Measurements from ENCODE around the gene RDH12.
"Not testable (repeated sequence)": the region's sequence is repeated elsewhere in the genome, so short reads cannot be mapped to it uniquely, and the experiment has no call there.

RDH12 gene

DNA sequence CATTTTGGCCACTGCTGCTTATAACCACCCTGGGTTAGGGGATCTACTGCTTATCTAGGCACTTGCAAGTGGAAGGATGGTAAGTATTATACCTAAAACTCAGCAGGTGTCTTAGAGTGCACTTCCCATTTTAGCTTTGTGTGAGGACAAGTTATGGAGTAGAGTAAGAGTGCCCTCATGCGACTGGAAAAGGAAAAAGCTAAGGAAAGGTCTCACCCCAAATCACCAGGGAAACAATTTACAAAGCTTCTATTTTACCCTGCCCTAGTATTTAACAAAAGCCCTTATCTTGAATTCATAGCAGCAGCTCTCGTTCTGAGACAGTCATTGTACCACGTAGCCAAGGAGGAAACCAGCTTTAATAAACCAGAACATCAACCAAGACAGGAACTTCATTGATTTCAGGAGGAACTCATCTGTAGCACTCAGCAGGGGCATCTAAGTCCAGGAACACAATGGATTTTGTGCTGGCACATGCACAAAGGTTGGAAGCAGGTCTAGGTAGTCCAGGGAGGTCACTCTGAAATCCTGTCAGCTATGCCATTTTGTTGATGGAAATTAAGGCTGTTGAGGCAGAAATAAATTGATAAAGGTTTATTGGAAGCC, 2.9 kb downstream of the RDH12 start:
- DNase-seq (ENCODE audit: low read depth, low spot score): peak; percentile 29

DNA sequence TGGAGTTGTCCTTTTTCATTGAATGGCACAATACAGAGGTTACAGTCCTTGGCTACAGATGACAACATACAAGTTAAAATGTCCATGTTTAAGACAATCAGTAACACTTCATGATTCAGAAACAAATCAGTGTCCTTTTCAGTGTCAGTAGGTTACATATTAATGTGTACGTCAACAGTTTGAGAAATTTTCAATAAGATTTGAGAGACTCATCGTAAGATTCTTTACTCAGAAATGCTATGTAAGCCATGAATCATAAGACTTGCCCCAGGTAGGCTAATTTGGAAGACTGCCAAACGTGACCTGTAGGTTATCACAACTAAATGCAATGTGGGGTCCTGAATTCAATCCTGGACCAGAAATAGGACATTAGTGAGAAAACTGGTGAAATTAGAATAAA, 3.5 kb downstream of the RDH12 start:
- DNase-seq (ENCODE audit: low read depth, low spot score): no peak

DNA sequence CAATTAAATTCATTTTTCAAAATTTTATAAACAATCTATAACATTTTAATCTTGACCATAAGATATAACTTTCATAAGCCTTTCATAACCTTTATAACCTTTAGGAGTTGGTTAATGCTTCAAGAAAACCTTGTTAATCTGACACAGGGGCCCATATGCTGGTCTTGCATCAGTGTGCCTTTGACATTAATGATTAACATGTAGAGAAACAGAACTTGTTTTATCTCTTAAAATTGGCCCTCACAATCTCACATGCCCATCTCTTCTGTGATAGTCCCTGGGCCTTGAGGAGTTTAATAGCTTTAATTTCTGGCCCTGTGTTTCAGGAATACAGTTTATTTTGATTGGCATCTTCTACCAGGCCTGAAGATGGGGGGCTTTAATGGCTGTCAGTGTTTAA, 7.7 kb downstream of the RDH12 start:
- DNase-seq (ENCODE audit: low read depth, low spot score): not testable (repeated sequence)

DNA sequence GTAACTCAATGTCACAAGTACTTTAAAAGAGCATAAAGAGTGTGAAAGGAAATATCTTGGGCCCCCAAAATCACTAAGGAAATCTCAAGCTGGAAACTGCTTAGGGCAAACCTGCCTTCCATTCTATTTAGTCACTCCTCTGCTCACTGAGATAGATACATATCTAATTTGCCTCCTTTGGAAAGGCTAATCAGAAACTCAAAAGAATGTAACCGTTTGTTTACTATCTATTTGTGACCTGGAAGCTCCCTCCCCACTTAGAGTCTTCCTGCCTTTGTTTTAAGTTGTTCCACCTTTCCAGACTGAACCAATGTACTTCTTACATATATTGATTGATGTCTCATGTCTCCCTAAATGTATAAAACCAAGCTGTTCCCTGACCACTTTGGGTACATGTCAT, 8.1 kb downstream of the RDH12 start:
- not testable (repeated sequence) for DNase-seq (ENCODE audit: low read depth, low spot score)

DNA sequence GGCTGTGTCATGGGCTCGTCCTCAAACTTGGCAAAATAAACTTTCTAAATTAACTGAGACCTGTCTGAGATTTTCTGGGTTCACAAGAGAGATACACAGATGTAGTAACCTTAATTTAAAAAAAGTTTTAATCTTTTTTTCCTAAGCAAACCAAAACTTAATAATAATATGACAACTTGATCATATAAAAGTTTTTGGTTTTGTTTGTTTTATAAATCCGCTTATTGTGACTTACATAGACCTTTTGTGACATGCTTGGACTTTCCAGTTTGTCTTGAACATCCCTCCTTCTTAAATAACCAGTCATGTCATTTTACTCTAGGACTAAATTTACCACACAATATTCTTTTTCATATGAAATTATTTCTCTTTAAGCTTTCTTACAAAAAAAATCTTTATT, 8.5 kb downstream of the RDH12 start:
- DNase-seq (ENCODE audit: low read depth, low spot score): no peak

DNA sequence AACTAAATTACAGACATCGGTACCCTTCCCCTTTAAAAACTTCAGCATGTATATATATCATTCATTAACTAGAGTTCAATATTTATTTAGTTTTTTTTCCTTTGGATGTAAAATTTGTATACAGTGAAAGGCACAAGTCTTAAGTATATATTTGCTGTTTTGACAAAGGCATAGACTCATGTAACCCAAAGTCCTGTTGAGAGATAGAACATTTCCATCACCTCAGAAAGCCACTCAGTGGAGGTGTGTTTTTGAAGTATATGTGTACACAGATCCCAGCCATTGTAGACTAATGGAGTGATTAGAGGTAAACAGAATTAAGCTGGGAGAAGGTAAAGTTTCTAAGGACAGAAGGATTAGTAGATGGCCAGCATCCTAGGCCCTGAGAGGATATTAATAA, 15.4 kb downstream of the RDH12 start:
- DNase-seq (ENCODE audit: low read depth, low spot score): no peak

DNA sequence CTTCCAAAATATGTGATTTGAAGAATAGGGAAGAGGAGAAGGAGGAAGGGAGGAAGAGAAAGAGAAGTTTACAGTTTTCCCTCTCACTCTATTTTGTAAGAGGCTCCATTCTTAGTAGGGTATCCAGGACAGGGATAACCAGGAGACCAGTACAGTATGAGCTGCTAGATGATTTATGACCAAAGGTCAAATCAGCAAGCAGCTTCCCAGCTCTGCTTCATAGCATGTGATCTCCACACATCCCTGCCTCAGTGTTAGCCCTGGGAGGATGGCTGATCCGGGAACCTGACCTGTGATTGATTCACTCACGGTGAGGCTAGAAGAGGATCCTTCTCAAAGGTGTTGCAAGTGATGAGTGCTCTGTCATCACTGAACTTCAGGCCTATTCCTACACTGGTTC, 16.6 kb downstream of the RDH12 start:
- DNase-seq (ENCODE audit: low read depth, low spot score): no peak

DNA sequence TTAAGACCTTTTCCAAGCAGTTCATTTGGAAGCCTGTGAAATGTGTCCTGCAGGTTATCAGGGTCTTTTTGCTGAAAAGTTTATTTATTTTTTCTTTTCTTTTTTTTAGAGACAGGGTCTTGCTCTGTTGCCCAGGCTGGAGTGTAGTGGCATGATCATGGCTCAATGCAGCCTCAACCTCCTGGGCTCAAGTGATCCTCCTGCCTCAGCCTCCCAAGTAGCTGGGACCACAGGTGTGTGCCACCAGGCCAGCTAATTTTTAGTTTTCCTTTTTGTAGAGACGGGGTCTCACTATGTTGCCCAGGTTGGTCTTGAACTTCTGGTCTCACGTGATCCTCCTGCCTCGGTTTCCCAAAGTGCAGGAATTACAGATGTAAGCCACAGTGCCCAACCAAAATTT, 17.7 kb downstream of the RDH12 start:
- not testable (repeated sequence) for DNase-seq (ENCODE audit: low read depth, low spot score)

DNA sequence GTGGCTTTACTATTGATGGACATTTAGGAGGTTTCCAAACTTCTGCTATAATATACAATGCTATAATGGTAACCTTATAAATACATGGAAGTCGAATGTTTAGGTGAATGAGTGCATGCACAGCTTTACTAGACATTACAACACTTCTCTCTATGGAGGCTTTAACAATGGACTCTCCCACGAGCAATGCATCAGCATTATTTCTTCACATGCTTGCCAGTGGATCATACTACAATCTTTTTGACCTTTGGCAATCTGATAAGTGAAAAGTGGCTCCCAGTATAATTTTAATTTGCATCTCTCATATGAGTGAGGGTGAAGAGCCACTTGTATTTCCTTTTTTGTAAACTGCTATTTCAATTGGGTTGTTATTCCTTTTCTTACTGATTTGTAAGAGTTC, 18.2 kb downstream of the RDH12 start:
- no peak for DNase-seq (ENCODE audit: low read depth, low spot score)

DNA sequence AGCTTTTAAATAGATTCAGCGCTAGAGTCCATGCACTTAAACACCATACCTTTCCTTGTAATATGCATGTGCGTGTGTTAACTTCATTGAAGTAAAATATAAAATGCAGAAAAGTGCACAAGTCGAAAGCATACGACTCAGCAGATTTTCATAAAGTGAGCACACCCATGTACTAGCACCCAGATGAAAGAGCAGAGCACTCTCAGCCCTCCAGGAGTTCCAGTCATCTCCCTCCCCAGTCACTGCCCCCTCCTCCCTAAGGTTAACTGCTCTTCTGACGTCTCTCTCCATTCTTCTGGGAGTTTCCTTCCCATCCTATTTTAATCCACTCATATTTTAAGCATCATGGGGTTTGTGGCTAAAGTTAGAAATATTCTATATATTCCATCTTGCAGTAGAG, 20.2 kb downstream of the RDH12 start:
- DNase-seq (ENCODE audit: low read depth, low spot score): no peak

DNA sequence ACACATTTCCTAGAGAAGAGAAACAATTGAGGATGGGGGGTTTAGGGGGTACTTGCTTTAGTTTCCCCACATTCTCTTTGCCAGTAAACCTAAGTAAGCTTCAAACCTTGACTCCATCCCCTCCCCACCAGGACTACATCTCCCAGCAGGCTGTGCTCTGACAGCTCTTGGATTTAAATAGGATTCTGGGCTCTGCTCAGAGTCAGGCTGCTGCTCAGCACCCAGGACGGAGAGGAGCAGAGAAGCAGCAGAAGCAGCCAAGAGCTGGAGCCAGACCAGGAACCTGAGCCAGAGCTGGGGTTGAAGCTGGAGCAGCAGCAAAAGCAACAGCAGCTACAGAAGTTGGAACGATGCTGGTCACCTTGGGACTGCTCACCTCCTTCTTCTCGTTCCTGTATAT, 20.6 kb downstream of the RDH12 start:
- DNase-seq (ENCODE audit: low read depth, low spot score): no peak

DNA sequence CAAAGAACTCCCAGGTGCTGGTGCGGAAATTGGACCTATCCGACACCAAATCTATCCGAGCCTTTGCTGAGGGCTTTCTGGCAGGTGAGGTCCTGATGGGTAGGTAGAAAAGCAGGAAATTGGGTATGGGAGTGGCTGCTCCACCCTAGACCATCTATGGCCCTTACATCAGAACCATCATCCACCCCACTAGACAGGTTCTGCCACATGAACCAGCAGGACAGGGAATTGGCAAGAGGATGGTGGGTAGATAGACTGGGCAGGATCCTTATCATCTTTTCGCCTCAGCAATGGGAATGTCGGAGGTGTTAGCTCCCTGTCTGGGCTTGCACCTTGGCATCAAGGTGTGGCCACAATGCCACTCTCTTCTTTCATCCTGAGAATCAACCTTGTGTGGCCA, 23.5 kb downstream of the RDH12 start:
- no peak for DNase-seq (ENCODE audit: low read depth, low spot score)

DNA sequence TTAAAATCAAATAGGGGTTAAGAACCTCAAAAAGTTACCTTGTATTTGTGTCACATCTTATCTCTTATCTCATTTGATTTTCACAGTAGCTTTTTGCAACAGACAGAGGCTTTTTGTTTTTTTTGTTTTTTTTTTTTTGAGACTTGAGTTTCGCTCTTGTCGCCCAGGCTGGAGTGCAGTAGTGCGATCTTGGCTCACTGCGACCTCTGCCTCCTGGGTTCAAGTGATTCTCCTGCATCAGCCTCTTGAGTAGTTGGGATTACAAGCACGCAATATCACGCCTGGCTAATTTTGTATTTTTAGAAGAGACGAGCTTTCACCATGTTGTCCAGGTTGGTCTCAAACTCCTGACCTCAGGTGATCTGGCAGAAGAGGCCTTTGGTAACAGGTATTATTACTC, 25.7 kb downstream of the RDH12 start:
- no peak for DNase-seq (ENCODE audit: low read depth, low spot score)

DNA sequence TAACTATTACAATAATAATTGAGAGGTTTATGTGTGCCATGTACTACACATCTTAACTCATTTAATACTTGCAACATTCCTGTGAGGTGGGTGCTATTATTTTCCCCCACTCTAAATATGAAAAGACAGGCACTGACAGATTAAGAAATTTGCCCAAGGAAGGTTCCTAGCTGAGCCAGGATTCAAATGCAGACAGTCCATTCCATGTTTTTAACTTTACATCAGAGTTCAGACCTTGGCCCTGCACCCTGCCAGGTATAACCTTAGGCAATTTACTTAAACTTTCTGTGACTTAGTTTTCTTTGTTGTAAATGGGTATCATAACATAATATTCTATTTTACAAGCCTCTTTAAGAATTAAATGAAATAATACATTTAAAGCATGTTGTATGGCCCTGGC, 26.6 kb downstream of the RDH12 start:
- no peak for DNase-seq (ENCODE audit: low read depth, low spot score)

DNA sequence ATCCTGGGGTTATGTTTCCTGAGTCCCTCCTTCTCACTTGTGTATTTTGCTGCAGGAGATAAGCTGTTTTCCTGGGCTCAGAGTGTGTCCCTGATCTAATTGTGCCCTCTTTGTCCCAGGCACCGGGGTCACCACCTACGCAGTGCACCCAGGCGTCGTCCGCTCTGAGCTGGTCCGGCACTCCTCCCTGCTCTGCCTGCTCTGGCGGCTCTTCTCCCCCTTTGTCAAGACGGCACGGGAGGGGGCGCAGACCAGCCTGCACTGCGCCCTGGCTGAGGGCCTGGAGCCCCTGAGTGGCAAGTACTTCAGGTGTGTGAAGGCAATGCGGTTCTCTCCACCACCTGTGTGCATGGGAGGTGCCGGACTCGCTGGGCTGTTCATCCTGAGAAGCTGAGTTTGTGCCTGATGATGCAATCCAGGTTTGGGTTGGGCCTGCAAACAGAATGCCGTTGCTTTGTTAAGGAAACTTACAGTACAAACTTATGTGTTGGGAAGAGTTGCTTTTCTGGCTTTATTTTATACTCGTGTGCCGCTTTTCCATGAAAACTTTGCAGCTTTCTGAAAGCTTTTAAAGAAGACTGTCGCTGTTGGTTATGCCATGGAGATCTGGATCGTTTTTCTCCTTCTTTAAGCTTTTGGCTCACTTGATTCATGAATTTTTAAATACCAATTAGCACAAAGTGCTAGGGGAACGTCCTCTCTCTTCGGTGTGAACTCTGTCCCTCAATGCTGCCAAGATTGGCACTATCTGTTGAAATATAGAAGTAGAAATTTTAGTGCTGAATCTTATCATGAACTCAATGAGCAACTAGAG, 27.6 kb downstream of the RDH12 start:
- DNase-seq (ENCODE audit: low read depth, low spot score): no peak

DNA sequence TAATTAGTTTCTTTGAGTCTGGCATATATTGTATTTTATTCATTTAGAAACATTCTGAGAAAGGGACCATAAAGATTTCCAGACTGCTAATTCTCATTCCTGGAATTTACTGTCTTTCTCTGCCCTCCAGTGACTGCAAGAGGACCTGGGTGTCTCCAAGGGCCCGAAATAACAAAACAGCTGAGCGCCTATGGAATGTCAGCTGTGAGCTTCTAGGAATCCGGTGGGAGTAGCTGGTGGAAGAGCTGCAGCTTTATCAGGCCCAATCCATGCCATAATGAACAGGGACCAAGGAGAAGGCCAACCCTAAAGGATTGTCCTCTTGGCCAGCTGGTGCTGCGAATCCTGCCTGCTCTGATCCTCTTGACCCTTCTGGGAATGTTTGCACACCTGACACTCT, 31.9 kb downstream of the RDH12 start:
- no peak for DNase-seq (ENCODE audit: low read depth, low spot score)

DNA sequence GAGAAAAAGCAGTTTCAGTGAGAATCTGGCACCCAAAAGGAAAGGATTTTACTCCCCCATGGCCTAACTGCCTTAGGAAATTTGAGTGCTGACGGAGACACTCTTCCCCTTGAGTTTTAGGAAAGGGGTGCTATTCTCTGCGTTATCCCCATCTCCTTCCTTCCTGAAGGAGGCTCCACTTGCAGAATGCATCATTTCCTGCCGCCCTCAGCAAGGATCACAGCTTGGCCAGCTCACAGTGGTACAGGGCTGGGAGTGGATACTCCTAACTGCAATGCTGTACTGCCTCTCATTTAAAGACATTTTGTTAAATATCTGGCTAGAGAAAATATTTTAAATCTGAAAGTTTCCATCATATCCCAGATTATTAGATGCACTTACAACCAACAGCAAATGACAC, 33.0 kb downstream of the RDH12 start:
- DNase-seq (ENCODE audit: low read depth, low spot score): no peak

DNA sequence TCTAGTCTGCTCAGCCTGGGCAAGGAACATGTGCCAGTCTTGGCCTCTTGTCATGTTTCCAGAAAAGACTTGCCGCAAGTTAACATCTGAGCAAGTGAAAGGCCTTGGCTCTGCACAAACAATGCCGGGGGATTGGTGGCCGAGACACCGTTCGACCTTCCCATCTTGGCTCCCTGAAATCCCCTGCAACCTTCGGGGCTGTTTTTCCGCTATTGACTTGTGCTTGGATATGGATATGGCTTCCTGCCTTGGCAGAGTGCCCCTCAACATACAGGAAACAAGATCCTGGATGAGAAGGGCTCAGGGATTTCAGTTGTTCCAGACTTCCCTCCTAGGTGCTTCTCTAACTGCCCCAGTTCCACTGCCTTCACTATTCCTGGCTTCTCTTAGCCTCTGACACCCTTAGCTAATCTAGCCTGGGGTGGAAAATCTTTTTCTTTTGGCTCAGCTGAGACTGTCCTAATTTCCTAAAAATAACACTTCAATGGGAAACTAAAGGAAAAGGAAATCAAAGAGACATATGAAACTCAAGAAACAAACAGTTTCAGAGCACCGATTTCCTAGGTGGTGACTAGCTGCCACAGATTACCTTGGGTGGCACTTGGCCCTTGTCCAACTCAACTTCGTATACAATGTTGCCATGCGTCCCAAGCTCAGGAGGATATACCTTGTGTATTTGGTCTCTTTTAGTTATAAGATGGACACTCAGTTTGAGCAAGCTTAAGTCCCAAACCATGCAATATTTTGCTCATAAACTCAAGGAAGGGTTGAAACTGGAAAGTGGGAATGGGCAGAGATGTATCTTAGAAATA, 33.9 kb downstream of the RDH12 start:
- DNase-seq (ENCODE audit: low read depth, low spot score): no peak

DNA sequence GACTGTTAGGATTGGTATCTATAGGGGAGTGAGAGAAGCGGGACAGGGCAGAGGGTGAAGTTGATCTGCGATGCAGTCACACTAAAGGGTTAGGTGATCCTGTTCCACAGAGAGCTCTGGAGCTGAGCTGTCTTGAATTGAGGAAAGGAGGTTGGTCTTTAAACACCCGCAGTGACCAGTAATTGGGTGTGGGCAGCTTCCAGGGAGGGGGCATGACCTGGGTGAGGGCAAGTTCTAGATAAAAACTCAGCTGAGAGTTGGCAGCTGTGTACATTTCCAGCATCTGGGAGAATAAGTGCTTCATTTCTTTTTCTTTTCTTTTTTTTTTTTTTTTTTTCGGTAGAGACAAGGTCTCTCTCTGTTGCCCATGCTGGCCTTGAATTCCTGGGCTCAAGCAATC, 35.1 kb downstream of the RDH12 start:
- no peak for DNase-seq (ENCODE audit: low read depth, low spot score)

DNA sequence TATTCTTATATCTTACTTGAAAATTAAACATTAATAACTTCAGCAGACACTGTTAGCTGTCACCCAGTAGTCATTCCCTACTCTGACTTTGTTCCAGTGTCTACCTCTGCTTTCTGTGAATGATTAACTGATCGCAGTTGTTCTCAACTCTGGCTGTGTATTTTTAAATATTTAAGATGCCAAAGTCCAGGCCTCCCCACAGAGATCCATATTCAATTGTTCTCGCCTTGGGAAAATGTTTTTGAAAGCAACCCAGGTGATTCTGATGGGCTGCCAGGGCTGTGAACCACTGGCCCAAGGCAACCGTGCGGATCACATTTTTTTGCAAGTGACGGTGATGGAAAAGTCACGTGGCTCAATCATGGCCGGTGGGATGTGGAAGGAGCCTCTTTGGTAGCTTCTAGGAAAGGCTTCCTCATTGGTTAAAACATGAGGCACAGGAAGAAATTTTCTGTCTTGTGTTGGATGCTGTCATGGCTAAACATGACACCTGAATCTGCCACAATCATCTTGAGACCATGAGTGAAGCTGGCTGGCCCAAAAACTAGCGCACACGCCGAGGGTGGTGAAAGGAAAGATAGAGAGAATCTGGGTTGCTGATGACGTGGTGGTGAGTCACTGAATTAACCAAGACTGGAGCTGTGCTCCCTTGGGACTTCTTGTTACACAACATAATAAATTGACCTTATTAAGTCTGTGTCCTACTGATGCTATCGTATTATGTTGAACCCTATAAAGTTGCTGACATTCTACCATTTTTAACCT, 37.2 kb downstream of the RDH12 start:
- peak; percentile 62 for DNase-seq (ENCODE audit: low read depth, low spot score)

DNA sequence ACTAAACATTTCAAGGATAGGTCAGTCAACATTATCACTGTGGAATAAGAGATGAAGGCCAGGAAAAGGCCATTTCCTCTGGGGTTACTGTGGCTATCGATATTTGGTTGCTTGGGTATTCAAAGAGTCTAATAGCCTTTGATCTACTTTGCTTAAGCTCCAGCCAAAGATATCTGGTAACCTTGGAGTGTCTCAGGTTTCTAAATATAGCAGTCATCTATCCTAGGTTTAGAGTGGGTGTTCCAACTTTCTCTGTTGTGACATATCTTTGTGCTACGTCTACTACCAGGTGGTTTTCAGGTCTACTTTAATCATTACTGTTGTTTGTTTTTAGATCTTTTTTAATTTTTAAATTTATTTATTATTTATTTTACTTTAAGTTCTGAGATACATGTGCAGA, 42.4 kb downstream of the RDH12 start:
- no peak for DNase-seq (ENCODE audit: low read depth, low spot score)

DNA sequence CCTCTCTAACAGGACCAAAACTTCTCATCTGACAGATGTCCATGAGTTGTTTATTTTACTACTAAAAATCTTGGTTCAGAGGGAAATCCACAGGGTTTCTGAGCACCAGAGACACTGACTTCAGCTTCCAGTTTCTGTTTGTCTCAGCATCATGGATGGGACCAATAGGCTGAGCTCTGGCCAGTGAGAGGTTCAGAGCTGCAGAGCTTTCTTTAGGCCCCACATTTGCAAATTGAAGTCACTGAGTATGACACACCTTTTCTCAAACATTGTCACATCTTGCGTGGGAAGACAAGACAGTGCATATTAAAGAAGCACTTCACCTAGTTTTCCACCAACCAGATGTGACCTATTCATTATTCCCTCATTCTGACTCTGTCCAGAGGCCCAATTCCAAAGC, 45.2 kb downstream of the RDH12 start:
- no peak for DNase-seq (ENCODE audit: low read depth, low spot score)
